Calu3 (cell line): Measurements from ENCODE around the gene PDGFRB. TPM values are rescaled to one million over a fixed set of nuclear protein-coding genes. Genes with fewer than 3 reads are reported as not detected.

Experiments
- BruUV-seq: library from RNA; stranded (reverse); fragments of 400-500 nt; replicated peaks from 2 replicates; lab custom pipeline; 2021; lab: Mats Ljungman, UMichigan
- CTCF ChIA-PET: fragments of 300-600 bp; sonication (Branson Sonifier 250); formaldehyde crosslinking; loops from one replicate; lab custom pipeline; 2022; ENCODE audit warnings: antibody characterized with exemption; lab: Charles Lee
- DNase-seq: peaks from one replicate; pipeline ENCODE4 v3.0.0; 2022
- H3K27ac Mint-ChIP-seq: one replicate; pipeline ENCODE4 v1.8.0; 2022; ENCODE audit warnings: mixed read lengths; ENCODE audit not compliant: unreplicated experiment
- H3K27me3 Mint-ChIP-seq: one replicate; pipeline ENCODE4 v1.8.0; 2022; ENCODE audit warnings: mixed read lengths; ENCODE audit not compliant: unreplicated experiment
- H3K36me3 Mint-ChIP-seq: one replicate; pipeline ENCODE4 v1.8.0; 2022; ENCODE audit warnings: mild to moderate bottlenecking, moderate library complexity, mixed read lengths; ENCODE audit not compliant: insufficient read depth, unreplicated experiment
- H3K4me1 Mint-ChIP-seq: one replicate; pipeline ENCODE4 v1.8.0; 2022; ENCODE audit warnings: mild to moderate bottlenecking, low read depth, mixed read lengths; ENCODE audit not compliant: unreplicated experiment
- H3K4me3 Mint-ChIP-seq: one replicate; pipeline ENCODE4 v1.8.0; 2022; ENCODE audit warnings: mild to moderate bottlenecking, low read depth, moderate library complexity, mixed read lengths; ENCODE audit not compliant: unreplicated experiment
- H3K9me3 Mint-ChIP-seq: one replicate; pipeline ENCODE4 v1.8.0; 2022; ENCODE audit warnings: low read depth, mixed read lengths; ENCODE audit not compliant: unreplicated experiment
- intact Hi-C: fragments of 100-400 bp; cut with micrococcal nuclease; formaldehyde crosslinking; loops from one replicate; pipeline ENCODE4 v1.10.0; 2022; ENCODE audit not compliant: unreplicated experiment
- total RNA-seq: library from RNA; stranded (reverse); gene quantifications from 2 replicates; pipeline ENCODE4 v1.2.3, GENCODE V29; 2022
- TF ChIP-seq, protein P1 (sequence below): fragments of 200-600 bp; IDR thresholded peaks from one replicate; pipeline ENCODE4 v1.8.0; 2022; ENCODE audit warnings: antibody characterized with exemption; ENCODE audit not compliant: unreplicated experiment

The PDGFRB gene
- total RNA-seq, 1 experiment from 2014 or later: not detected

DNA sequence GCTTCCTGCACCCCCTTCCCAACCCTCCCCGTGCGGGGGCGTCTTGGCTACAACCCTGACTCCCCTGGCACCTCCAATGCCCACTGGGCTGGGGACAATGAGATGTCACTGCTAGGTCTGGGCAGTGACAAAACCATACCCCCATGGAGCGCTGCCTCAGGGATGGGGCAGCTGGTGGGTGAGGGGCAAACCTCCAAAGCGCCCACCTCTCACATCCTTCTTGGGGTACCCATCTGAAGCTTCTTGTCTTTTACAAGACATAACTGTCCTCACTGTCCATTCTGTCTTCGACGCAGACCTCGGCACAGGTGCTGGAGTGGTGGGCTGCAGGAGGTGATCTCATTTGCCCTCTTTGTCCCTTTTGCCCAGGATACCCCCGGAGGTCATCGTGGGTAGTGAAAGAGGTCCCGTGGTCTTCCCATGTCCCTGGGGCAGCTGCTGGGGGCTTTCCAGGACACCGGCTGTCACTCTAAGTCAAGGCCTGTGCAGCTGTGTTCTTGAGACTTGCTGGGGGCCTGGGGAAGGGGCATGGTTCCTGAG lies 41.5 kb downstream of the PDGFRB start:
- no peak for DNase-seq
- BruUV-seq: no TSS peak
- Mint-ChIP-seq H3K4me1 (peaks cover 18% of the 10 kb centered on the region), H3K36me3 (no peaks in the 10 kb centered on the region), H3K4me3 (no peak overlapping the region), H3K9me3 (no peaks in the 10 kb centered on the region), H3K27me3 (peaks cover 4% of the 10 kb centered on the region), H3K27ac (no peak overlapping the region)
- CTCF ChIA-PET: no interaction called here
- intact Hi-C loops: no loop called here
- TF ChIP-seq, protein P1, sequence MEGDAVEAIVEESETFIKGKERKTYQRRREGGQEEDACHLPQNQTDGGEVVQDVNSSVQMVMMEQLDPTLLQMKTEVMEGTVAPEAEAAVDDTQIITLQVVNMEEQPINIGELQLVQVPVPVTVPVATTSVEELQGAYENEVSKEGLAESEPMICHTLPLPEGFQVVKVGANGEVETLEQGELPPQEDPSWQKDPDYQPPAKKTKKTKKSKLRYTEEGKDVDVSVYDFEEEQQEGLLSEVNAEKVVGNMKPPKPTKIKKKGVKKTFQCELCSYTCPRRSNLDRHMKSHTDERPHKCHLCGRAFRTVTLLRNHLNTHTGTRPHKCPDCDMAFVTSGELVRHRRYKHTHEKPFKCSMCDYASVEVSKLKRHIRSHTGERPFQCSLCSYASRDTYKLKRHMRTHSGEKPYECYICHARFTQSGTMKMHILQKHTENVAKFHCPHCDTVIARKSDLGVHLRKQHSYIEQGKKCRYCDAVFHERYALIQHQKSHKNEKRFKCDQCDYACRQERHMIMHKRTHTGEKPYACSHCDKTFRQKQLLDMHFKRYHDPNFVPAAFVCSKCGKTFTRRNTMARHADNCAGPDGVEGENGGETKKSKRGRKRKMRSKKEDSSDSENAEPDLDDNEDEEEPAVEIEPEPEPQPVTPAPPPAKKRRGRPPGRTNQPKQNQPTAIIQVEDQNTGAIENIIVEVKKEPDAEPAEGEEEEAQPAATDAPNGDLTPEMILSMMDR: no peak

DNA sequence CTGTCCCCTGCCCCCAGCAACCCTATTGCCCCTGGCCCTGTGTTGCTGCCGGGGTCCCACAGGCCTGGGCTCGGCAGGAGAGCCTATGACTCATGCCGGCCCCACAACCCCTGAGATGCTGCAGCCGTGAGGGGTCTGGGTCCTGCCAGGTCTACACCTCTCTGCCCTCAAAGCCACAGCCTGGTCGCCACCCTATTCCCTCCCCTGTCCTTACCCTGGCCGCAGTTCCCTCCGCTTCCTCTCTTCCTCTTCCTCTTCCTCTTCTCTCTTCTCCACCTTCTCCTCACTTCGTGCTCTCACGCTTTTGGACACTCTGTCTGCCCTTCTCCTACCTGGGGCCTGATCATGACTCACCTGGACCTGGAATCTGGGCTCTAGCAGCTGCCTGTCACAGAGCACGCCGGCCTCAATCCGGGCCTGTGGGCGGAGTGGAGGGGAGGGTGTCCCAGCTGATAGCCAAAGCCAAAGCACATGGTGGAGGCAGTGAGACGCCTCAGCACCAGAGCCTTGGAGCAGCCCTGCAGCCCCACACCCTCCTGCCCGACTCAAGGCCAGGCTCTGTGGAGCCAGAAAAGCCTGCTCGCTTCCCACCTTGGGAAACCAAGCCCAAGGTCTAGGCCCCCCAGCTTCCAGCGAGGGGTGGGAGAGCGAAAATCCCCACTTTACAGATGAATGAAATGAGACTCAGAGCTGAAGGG lies 42.4 kb downstream of the PDGFRB start:
- no peaks in the 10 kb centered on the region for H3K9me3 Mint-ChIP-seq
- intact Hi-C loops: no loop called here
- peaks cover 18% of the 10 kb centered on the region for H3K4me1 Mint-ChIP-seq
- H3K27me3 Mint-ChIP-seq: no peaks in the 10 kb centered on the region
- no peak overlapping the region for H3K4me3 Mint-ChIP-seq
- CTCF ChIA-PET: interaction anchor here (0.5 kb wide), 1 partner anchor 326 kb away, joined by 5 read pairs; no protein-coding TSS in a partner anchor
- BruUV-seq: no TSS peak
- TF ChIP-seq, protein P1: no peak
- DNase-seq: no peak
- no peak overlapping the region for H3K27ac Mint-ChIP-seq
- H3K36me3 Mint-ChIP-seq: no peaks in the 10 kb centered on the region

DNA sequence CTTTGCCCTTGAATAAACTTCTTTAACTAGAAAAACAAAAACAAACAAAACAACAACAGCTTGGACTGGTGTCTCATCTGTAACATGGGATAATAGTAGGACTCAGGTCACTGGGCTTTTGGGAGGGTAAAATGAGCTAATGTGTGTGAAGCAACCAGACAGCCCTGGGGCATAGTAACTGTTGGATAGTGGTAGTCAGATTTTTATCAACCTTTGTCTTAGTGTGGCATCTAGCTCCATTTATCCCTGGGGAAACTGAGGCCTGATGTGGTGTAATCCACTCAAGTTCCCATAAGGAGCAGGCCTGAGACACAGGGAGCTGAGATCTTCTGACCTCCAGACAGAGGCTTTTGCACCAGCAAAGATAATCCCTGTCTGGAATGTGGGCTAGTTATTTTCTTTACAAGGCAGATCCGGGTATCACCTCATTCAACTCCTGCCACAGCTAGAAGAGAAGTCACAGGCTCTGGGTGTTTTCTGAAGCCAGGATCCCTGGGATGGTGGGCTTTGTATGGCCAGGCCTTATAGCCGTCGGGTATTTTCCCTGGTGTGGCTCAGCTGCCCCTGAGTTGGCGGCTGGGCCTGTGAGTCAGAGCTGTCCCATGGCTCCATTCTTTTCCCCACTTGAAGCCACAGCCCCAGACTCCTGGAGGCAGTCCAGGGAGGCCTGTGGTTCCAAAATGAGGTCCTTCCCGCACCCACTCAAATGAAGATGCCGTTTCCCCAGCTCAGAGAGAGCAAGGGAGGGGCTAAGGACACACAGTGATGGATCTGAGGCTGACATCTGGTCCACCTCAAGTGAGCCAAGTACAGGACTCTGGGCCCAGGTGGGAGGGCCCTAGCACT lies 43.2 kb downstream of the PDGFRB start:
- CTCF ChIA-PET: interaction anchor here (0.5 kb wide), 1 partner anchor 327 kb away, joined by 5 read pairs; no protein-coding TSS in a partner anchor
- intact Hi-C loops: no loop called here
- H3K4me1 Mint-ChIP-seq: peaks cover 18% of the 10 kb centered on the region

DNA sequence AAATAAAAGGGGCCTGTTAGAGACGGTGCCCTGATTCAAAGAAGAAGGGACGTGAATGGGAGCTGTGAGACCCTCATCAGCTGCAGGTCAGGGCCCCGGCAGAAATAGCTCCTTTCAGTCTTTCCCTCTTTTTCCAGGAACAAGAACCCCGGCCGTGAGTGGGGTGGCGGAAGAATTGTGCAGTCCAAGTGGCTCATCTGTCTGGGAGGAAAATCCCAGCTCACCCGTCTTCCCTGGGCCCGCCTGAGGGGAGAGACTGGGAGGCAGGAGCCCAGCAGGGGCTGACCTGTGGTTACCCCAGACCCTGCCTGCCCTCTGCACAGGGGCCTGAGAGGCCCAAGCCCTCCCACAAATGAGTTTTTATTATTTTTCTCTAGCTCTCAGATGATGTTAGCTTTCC lies 44.5 kb downstream of the PDGFRB start:
- no peaks in the 10 kb centered on the region for H3K9me3 Mint-ChIP-seq
- BruUV-seq: no TSS peak
- intact Hi-C loops: no loop called here
- H3K4me3 Mint-ChIP-seq: no peak overlapping the region
- no peak for DNase-seq
- TF ChIP-seq, protein P1: no peak
- no peaks in the 10 kb centered on the region for H3K36me3 Mint-ChIP-seq
- CTCF ChIA-PET: no interaction called here
- no peaks in the 10 kb centered on the region for H3K27me3 Mint-ChIP-seq
- no peak overlapping the region for H3K27ac Mint-ChIP-seq
- peaks cover 18% of the 10 kb centered on the region for H3K4me1 Mint-ChIP-seq

More for the DNA sequence above, 43.2 kb downstream of the PDGFRB start:
- DNase-seq: no peak
- H3K27ac Mint-ChIP-seq: no peak overlapping the region
- H3K36me3 Mint-ChIP-seq: no peaks in the 10 kb centered on the region
- TF ChIP-seq, protein P1: no peak
- no peaks in the 10 kb centered on the region for H3K9me3 Mint-ChIP-seq
- BruUV-seq: no TSS peak
- no peak overlapping the region for H3K4me3 Mint-ChIP-seq
- H3K27me3 Mint-ChIP-seq: no peaks in the 10 kb centered on the region
